ENCODE measurements around the gene PPP6R2.
A peak's percentile ranks its signal among the peaks of the same experiment; 100 is the strongest.

PPP6R2 gene

DNA sequence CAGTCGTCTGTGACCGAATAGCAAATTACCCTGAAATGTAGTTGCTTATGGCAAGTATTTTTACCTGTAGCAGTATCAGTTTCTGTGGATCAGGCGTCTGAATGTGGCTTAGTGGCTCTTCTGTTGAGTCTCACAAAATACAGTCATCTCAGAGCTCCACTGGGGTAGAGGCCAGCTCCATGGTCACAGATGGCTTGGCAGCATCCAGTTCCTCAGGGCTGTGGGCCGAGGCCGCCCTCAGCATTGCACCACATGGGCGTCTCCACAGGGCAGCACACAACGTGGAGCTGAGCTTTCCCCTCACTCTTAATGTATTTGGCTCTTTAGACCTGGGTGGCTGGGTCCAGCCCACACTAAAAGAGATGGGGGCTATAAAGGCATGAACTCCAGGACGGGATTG, 73.9 kb downstream of the PPP6R2 start (continued):
- TF ChIP-seq, protein P1, sequence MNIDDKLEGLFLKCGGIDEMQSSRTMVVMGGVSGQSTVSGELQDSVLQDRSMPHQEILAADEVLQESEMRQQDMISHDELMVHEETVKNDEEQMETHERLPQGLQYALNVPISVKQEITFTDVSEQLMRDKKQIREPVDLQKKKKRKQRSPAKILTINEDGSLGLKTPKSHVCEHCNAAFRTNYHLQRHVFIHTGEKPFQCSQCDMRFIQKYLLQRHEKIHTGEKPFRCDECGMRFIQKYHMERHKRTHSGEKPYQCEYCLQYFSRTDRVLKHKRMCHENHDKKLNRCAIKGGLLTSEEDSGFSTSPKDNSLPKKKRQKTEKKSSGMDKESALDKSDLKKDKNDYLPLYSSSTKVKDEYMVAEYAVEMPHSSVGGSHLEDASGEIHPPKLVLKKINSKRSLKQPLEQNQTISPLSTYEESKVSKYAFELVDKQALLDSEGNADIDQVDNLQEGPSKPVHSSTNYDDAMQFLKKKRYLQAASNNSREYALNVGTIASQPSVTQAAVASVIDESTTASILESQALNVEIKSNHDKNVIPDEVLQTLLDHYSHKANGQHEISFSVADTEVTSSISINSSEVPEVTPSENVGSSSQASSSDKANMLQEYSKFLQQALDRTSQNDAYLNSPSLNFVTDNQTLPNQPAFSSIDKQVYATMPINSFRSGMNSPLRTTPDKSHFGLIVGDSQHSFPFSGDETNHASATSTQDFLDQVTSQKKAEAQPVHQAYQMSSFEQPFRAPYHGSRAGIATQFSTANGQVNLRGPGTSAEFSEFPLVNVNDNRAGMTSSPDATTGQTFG (tag by site-specific recombination; IDR thresholded peaks at IDR 0.05; ENCODE audit: borderline replicate concordance), result no peak
- TF ChIP-seq ZNF776 (tag by site-specific recombination; IDR thresholded peaks at IDR 0.05; ENCODE audit: borderline replicate concordance) (no peak), ZNF692 (tag by site-specific recombination; IDR thresholded peaks at IDR 0.05) (no peak), HOXD13 (CRISPR knock-in tag; IDR thresholded peaks at IDR 0.05; ENCODE audit: borderline replicate concordance) (no peak), ZNF138 (tag by site-specific recombination; IDR thresholded peaks at IDR 0.05; ENCODE audit: borderline replicate concordance) (no peak), ZEB2 (tag by site-specific recombination; IDR thresholded peaks at IDR 0.05) (no peak), PBX3 (CRISPR knock-in tag; IDR thresholded peaks at IDR 0.05) (no peak), ZNF792 (tag by site-specific recombination; IDR thresholded peaks at IDR 0.05) (no peak), ZNF624 (tag by site-specific recombination; IDR thresholded peaks at IDR 0.05) (no peak)

DNA sequence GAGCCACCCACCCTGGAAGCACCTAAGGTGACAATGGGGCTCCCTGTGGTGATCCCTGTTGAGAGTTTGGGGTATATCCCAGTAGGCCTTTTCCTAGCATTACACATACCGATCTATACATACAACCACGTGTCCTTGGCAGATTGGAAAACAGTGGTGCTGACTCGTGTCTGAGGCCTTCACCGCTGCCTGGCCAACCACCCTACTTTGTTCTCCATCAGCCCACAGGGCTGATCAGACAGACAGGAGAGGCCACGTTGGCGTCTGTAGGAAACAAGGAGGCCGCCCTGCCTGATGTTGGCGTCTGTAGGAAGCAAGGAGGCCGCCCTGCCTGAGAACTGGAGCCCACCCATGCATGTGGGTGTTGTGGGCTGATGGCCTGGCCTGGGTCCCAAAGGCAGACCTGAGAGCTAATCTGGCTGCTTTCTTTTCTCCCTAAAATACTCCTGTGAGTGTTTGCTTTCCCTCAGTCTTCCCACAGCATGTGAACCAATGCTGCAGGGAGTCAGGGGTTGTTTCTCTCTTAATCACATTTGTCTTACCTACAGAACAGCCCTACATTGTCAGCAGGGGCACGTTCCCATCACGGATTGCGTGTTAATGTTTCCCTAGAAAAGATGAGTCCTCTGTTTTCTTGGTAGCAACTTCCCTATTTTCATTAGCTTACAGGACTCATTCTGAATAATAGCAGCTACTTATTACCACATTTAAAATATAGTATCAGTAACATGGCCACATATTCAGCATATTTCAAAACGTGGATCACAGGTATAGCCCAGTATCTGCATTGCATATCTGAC, 74.5 kb downstream of the PPP6R2 start:
- POLR2A ChIA-PET, result interaction anchor here (0.7 kb wide), 1 partner anchor 14 kb away, joined by 3 read pairs; no protein-coding TSS in a partner anchor

GRCh38 chr22:50418624-50419023, 75.5 kb downstream of the PPP6R2 start:
- Histone ChIP-seq H3K4me1 (ENCODE audit: control insufficient read depth, insufficient read depth, low read length) (no peaks in the 10 kb centered on the region), H3K36me3 (ENCODE audit: control insufficient read depth in 2 of 2, insufficient read depth in 1 of 2, low read length in 2 of 2) (peaks cover 38 to 97% of the 10 kb centered on the region in 2 experiments), H3K4me3 (ENCODE audit: low read depth, low read length) (no peak overlapping the region), H3K9me3 (ENCODE audit: control insufficient read depth, insufficient read depth, low read depth, low read length) (no peaks in the 10 kb centered on the region), H3K27ac (ENCODE audit: extremely low read depth, low read depth, low read length) (no peak overlapping the region)
- CTCF ChIA-PET, result interaction anchor here (0.6 kb wide), 1 partner anchor 30 kb away, joined by 3 read pairs; no protein-coding TSS in a partner anchor
- POLR2A ChIA-PET, result no interaction called here
- no peak for TF ChIP-seq GLIS2 (tag by site-specific recombination; IDR thresholded peaks at IDR 0.05)
- no peak for TF ChIP-seq ZBTB20 (tag by site-specific recombination; IDR thresholded peaks at IDR 0.05)
- TF ChIP-seq ZNF184 (tag by site-specific recombination; IDR thresholded peaks at IDR 0.05), result no peak
- no peak for TF ChIP-seq SCRT1 (tag by site-specific recombination; IDR thresholded peaks at IDR 0.05; ENCODE audit: borderline replicate concordance)
- TF ChIP-seq ZNF660 (tag by site-specific recombination; IDR thresholded peaks at IDR 0.05), result no peak
- no peak for TF ChIP-seq ZNF837 (tag by site-specific recombination; IDR thresholded peaks at IDR 0.05)
- TF ChIP-seq, protein P2, sequence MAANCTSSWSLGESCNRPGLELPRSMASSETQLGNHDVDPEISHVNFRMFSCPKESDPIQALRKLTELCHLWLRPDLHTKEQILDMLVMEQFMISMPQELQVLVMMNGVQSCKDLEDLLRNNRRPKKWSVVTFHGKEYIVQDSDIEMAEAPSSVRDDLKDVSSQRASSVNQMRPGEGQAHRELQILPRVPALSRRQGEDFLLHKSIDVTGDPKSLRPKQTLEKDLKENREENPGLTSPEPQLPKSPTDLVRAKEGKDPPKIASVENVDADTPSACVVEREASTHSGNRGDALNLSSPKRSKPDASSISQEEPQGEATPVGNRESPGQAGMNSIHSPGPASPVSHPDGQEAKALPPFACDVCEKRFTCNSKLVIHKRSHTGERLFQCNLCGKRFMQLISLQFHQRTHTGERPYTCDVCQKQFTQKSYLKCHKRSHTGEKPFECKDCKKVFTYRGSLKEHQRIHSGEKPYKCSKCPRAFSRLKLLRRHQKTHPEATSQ (tag by site-specific recombination; IDR thresholded peaks at IDR 0.05), result no peak
- TF ChIP-seq ZNF2 (tag by site-specific recombination; IDR thresholded peaks at IDR 0.05), result no peak
- TF ChIP-seq, protein P3, sequence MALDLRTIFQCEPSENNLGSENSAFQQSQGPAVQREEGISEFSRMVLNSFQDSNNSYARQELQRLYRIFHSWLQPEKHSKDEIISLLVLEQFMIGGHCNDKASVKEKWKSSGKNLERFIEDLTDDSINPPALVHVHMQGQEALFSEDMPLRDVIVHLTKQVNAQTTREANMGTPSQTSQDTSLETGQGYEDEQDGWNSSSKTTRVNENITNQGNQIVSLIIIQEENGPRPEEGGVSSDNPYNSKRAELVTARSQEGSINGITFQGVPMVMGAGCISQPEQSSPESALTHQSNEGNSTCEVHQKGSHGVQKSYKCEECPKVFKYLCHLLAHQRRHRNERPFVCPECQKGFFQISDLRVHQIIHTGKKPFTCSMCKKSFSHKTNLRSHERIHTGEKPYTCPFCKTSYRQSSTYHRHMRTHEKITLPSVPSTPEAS (tag by site-specific recombination; IDR thresholded peaks at IDR 0.05), result no peak
- no peak for TF ChIP-seq ZNF600 (tag by site-specific recombination; IDR thresholded peaks at IDR 0.05)
- TF ChIP-seq YY2 (tag by site-specific recombination; IDR thresholded peaks at IDR 0.05), result no peak
- TF ChIP-seq ZNF521 (tag by site-specific recombination; IDR thresholded peaks at IDR 0.05), result no peak
- TF ChIP-seq ZNF157 (tag by site-specific recombination; IDR thresholded peaks at IDR 0.05), result no peak
- no peak for TF ChIP-seq ZNF747 (tag by site-specific recombination; IDR thresholded peaks at IDR 0.05)

More for the DNA sequence above, 74.5 kb downstream of the PPP6R2 start:
- Histone ChIP-seq H3K9me3 (ENCODE audit: control insufficient read depth, insufficient read depth, low read depth, low read length) (no peaks in the 10 kb centered on the region), H3K4me3 (ENCODE audit: low read depth, low read length) (no peak overlapping the region), H3K4me1 (ENCODE audit: control insufficient read depth, insufficient read depth, low read length) (no peaks in the 10 kb centered on the region), H3K36me3 (ENCODE audit: control insufficient read depth in 2 of 2, insufficient read depth in 1 of 2, low read length in 2 of 2) (peaks cover 41 to 94% of the 10 kb centered on the region in 2 experiments), H3K27ac (ENCODE audit: extremely low read depth, low read depth, low read length) (no peak overlapping the region)
- CTCF ChIA-PET, result interaction anchor here (0.9 to 1.3 kb wide), 2 partner anchors 15 to 108 kb away, joined by 3 to 4 read pairs; partner anchors contain the start of gene SCO2
- TF ChIP-seq ZXDB (tag by site-specific recombination; IDR thresholded peaks at IDR 0.05) (no peak), ZNF133 (tag by site-specific recombination; IDR thresholded peaks at IDR 0.05) (no peak), ZFHX2 (tag by site-specific recombination; conservative IDR thresholded peaks at IDR 0.05) (peak; percentile 84), ZNF473 (tag by site-specific recombination; IDR thresholded peaks at IDR 0.05) (no peak), ZIC2 (tag by site-specific recombination; IDR thresholded peaks at IDR 0.05) (peak; percentile 37; the same call in 1 of the 2 replicates), EGR2 (tag by site-specific recombination; IDR thresholded peaks at IDR 0.05; ENCODE audit: low read depth) (peak; percentile 92)
